Panc1 (cell line): ENCODE measurements around the gene RNF17.

Experiments
- CTCF ChIP-seq: fragments of 450-650 bp; IDR thresholded peaks from 2 replicates; pipeline ENCODE4 v1.5.1; 2017; ENCODE audit warnings: mild to moderate bottlenecking
- POLR2AphosphoS5 ChIP-seq: IDR thresholded peaks from 2 replicates; pipeline ENCODE4 v1.6.1; 2012; ENCODE audit warnings: mild to moderate bottlenecking, low read depth, low read length, moderate library complexity

- TF ChIP-seq CTCF = no peak
- no peak for TF ChIP-seq POLR2AphosphoS5
Observed at GRCh38 chr13:24724714-24725113, 39.3 kb upstream of the RNF17 start.
